OCI-LY1 (cell line): ENCODE measurements around the gene FN1.

Experiments
- H2AFZ ChIP-seq: fragments of 200-600 bp; sonication (generic), shearing (Covaris generic); 2 replicates; pipeline ENCODE4 v1.6.0; 2014; ENCODE audit warnings: antibody characterized with exemption, mild to moderate bottlenecking, low read length
- H3F3A ChIP-seq: fragments of 200-600 bp; sonication (generic), shearing (Covaris generic); 2 replicates; pipeline ENCODE4 v1.6.0; 2014; ENCODE audit warnings: mild to moderate bottlenecking, antibody characterized with exemption, low read length, moderate library complexity; ENCODE audit not compliant: insufficient read depth
- H3K27ac ChIP-seq: fragments of 200-600 bp; sonication (generic); 2 replicates; pipeline ENCODE4 v1.5.1; 2014; ENCODE audit warnings: low read length, mixed run types, mild to moderate bottlenecking, low read depth; ENCODE audit not compliant: poor library complexity, severe bottlenecking
- H3K27me3 ChIP-seq: fragments of 200-600 bp; sonication (generic); 2 replicates; pipeline ENCODE4 v1.6.0; 2014; ENCODE audit warnings: antibody characterized with exemption, mild to moderate bottlenecking, low read length, moderate library complexity; ENCODE audit not compliant: insufficient read depth
- H3K36me3 ChIP-seq: fragments of 200-600 bp; sonication (generic); 2 replicates; pipeline ENCODE4 v1.6.1; 2014; ENCODE audit warnings: mild to moderate bottlenecking, antibody characterized with exemption, low read length, moderate library complexity, mixed read lengths; ENCODE audit not compliant: insufficient read depth
- H3K4me1 ChIP-seq: fragments of 200-600 bp; sonication (generic); 2 replicates; pipeline ENCODE4 v1.5.1; 2014; ENCODE audit warnings: mild to moderate bottlenecking, low read length, moderate library complexity; ENCODE audit not compliant: insufficient read depth, severe bottlenecking
- H3K4me2 ChIP-seq: fragments of 200-600 bp; sonication (generic), shearing (Covaris generic); 2 replicates; pipeline ENCODE4 v1.6.1; 2014; ENCODE audit warnings: low read length
- H3K4me3 ChIP-seq: fragments of 200-600 bp; sonication (generic); 2 replicates; pipeline ENCODE4 v1.5.1; 2014; ENCODE audit warnings: low read length, low read depth, mild to moderate bottlenecking, mixed read lengths; ENCODE audit not compliant: poor library complexity, severe bottlenecking
- H3K79me2 ChIP-seq: fragments of 200-600 bp; shearing (Covaris generic); 2 replicates; pipeline ENCODE4 v1.6.1; 2016; ENCODE audit warnings: mixed run types, low read length, mixed read lengths; ENCODE audit not compliant: insufficient read depth
- H3K9ac ChIP-seq: fragments of 200-600 bp; sonication (generic), shearing (Covaris generic); 2 replicates; pipeline ENCODE4 v1.6.1; 2014; ENCODE audit warnings: mild to moderate bottlenecking, low read length, mixed read lengths
- H3K9me2 ChIP-seq: fragments of 200-600 bp; sonication (generic), shearing (Covaris generic); 2 replicates; pipeline ENCODE4 v1.6.1; 2014; ENCODE audit warnings: low read depth, mild to moderate bottlenecking, low read length, mixed read lengths
- H3K9me3 ChIP-seq: fragments of 200-600 bp; shearing (Covaris generic); 2 replicates; pipeline ENCODE4 v1.6.1; 2014; ENCODE audit warnings: low read length, mixed read lengths
- H4K20me1 ChIP-seq: fragments of 200-600 bp; sonication (generic), shearing (Covaris generic); 2 replicates; pipeline ENCODE4 v1.6.0; 2016; ENCODE audit warnings: mild to moderate bottlenecking, low read length; ENCODE audit not compliant: insufficient read depth
- CTCF ChIP-seq: fragments of 200-600 bp; sonication (generic), shearing (Covaris generic); IDR thresholded peaks from 2 replicates; pipeline ENCODE4 v1.5.1; 2017; ENCODE audit warnings: mild to moderate bottlenecking, antibody characterized with exemption, low read length, moderate library complexity, mixed read lengths
- EZH2 ChIP-seq: fragments of 200-600 bp; sonication (generic), shearing (Covaris generic); IDR thresholded peaks from 2 replicates; pipeline ENCODE4 v1.8.0; 2017; ENCODE audit warnings: borderline replicate concordance, mixed run types, mild to moderate bottlenecking, antibody characterized with exemption, low read length, moderate library complexity, mixed read lengths

FN1 gene

GRCh38 chr2:215403441-215404347, 32.2 kb downstream of the FN1 start:
- Histone ChIP-seq H3K9me3 (no peaks in the 10 kb centered on the region), H3F3A (no peaks in the 10 kb centered on the region), H3K36me3 (no peaks in the 10 kb centered on the region), H3K9me2 (no peaks in the 10 kb centered on the region), H3K4me3 (no peak overlapping the region), H3K79me2 (no peaks in the 10 kb centered on the region), H3K27ac (no peak overlapping the region), H3K4me1 (no peaks in the 10 kb centered on the region), H3K27me3 (no peaks in the 10 kb centered on the region), H3K9ac (no peak overlapping the region), H3K4me2 (no peak overlapping the region), H4K20me1 (no peaks in the 10 kb centered on the region), H2AFZ (no peak overlapping the region)
- no peak for TF ChIP-seq CTCF
- TF ChIP-seq EZH2: no peak

- Histone ChIP-seq H3K9ac (no peak overlapping the region), H2AFZ (no peak overlapping the region), H3K4me1 (no peaks in the 10 kb centered on the region), H3K4me2 (no peak overlapping the region), H3K27ac (no peak overlapping the region), H3F3A (no peaks in the 10 kb centered on the region), H3K27me3 (no peaks in the 10 kb centered on the region), H3K9me3 (no peaks in the 10 kb centered on the region), H3K79me2 (no peaks in the 10 kb centered on the region), H4K20me1 (no peaks in the 10 kb centered on the region), H3K36me3 (no peaks in the 10 kb centered on the region), H3K9me2 (no peaks in the 10 kb centered on the region), H3K4me3 (no peak overlapping the region)
- TF ChIP-seq CTCF (no peak), EZH2 (no peak)
Measured at GRCh38 chr2:215401896-215402379, 33.9 kb downstream of the FN1 start.

GRCh38 chr2:215399067-215399716, 36.7 kb downstream of the FN1 start:
- H3K27ac ChIP-seq: no peak overlapping the region
- H3K79me2 ChIP-seq: no peaks in the 10 kb centered on the region
- no peak overlapping the region for H3K4me3 ChIP-seq
- no peaks in the 10 kb centered on the region for H3K9me3 ChIP-seq
- H2AFZ ChIP-seq: no peak overlapping the region
- H3K4me1 ChIP-seq: no peaks in the 10 kb centered on the region
- H3K9me2 ChIP-seq: no peaks in the 10 kb centered on the region
- H3K4me2 ChIP-seq: no peak overlapping the region
- TF ChIP-seq EZH2 (no peak), CTCF (no peak)
- no peaks in the 10 kb centered on the region for H3K36me3 ChIP-seq
- H4K20me1 ChIP-seq: no peaks in the 10 kb centered on the region
- H3K27me3 ChIP-seq: no peaks in the 10 kb centered on the region
- H3K9ac ChIP-seq: no peak overlapping the region
- H3F3A ChIP-seq: no peaks in the 10 kb centered on the region
